HepG2 (cell line): ENCODE results near the gene TMEM121. TPM values are rescaled to one million over a fixed set of nuclear protein-coding genes. Genes with fewer than 3 reads are reported as not detected.

Experiments used
- HDAC1 ChIP-seq: sonication (generic); formaldehyde crosslinking; IDR thresholded peaks from 2 replicates; pipeline ENCODE4 v1.5.1; 2020; ENCODE audit warnings: mild to moderate bottlenecking, missing genetic modification reagents
- HDAC2 ChIP-seq: sonication (generic); formaldehyde crosslinking; IDR thresholded peaks from 2 replicates; pipeline ENCODE4 v1.4.0; 2020; ENCODE audit warnings: missing genetic modification reagents
- HMGXB4 ChIP-seq, 2 experiments: sonication (generic) in 1 of 2; formaldehyde crosslinking in 1 of 2; IDR thresholded peaks; 2 replicates each; pipeline versions ENCODE4 v1.4.0 to v1.6.1; 2018 to 2020; ENCODE audit warnings: missing genetic modification reagents in 2 of 2, borderline replicate concordance in 1 of 2, low read depth in 1 of 2, mild to moderate bottlenecking in 1 of 2, missing biosample characterization in 1 of 2
- HNF4G ChIP-seq, 2 experiments: sonication (generic) in 1 of 2; formaldehyde crosslinking in 1 of 2; IDR thresholded peaks; 2 replicates each; pipeline versions ENCODE4 v1.4.0 to v1.6.1; 2011 to 2020; ENCODE audit warnings: borderline replicate concordance in 2 of 2, low read depth in 2 of 2, mild to moderate bottlenecking in 2 of 2, low read length in 1 of 2, missing genetic modification reagents in 1 of 2, moderate library complexity in 1 of 2
- NONO ChIP-seq, 2 experiments: fragments of 450-650 bp in 1 of 2; sonication (generic) in 1 of 2; formaldehyde crosslinking in 1 of 2; IDR thresholded peaks in 1 of 2; conservative IDR thresholded peaks in 1 of 2; 2 replicates each; pipeline versions ENCODE4 v1.6.1 to v1.8.0; 2017 to 2022; ENCODE audit warnings: mild to moderate bottlenecking in 1 of 2, missing genetic modification reagents in 1 of 2, moderate library complexity in 1 of 2
- PHF20 ChIP-seq: sonication (generic); formaldehyde crosslinking; IDR thresholded peaks from 2 replicates; pipeline ENCODE4 v1.5.0; 2020; ENCODE audit warnings: mild to moderate bottlenecking, missing genetic modification reagents
- RARG ChIP-seq: sonication (generic); formaldehyde crosslinking; IDR thresholded peaks from 2 replicates; pipeline ENCODE4 v1.4.0; 2020; ENCODE audit warnings: low read depth, mild to moderate bottlenecking, missing genetic modification reagents
- TFDP2 ChIP-seq: sonication (generic); formaldehyde crosslinking; IDR thresholded peaks from 2 replicates; pipeline ENCODE4 v1.4.0; 2020; ENCODE audit warnings: missing genetic modification reagents
- ZBTB34 ChIP-seq: sonication (generic); formaldehyde crosslinking; IDR thresholded peaks from 2 replicates; pipeline ENCODE4 v1.8.0; 2022; ENCODE audit warnings: mild to moderate bottlenecking, missing genetic modification reagents
- ZBTB4 ChIP-seq: sonication (generic); formaldehyde crosslinking; IDR thresholded peaks from 2 replicates; pipeline ENCODE4 v1.4.0; 2020; ENCODE audit warnings: missing genetic modification reagents, mild to moderate bottlenecking, borderline replicate concordance
- ZBTB42 ChIP-seq: sonication (generic); formaldehyde crosslinking; IDR thresholded peaks from 2 replicates; pipeline ENCODE4 v1.5.0; 2020; ENCODE audit warnings: mild to moderate bottlenecking, missing genetic modification reagents
- ZNF20 ChIP-seq: sonication (generic); formaldehyde crosslinking; IDR thresholded peaks from 2 replicates; pipeline ENCODE4 v1.4.0; 2020; ENCODE audit warnings: mild to moderate bottlenecking, moderate library complexity, missing genetic modification reagents
- ZNF350 ChIP-seq: sonication (generic); formaldehyde crosslinking; IDR thresholded peaks from 2 replicates; pipeline ENCODE4 v1.4.0; 2020; ENCODE audit warnings: mild to moderate bottlenecking, low read depth, missing genetic modification reagents, borderline replicate concordance
- ZNF550 ChIP-seq: sonication (generic); formaldehyde crosslinking; IDR thresholded peaks from 2 replicates; pipeline ENCODE4 v1.4.0; 2020; ENCODE audit warnings: mild to moderate bottlenecking, missing genetic modification reagents, borderline replicate concordance
- ZNF556 ChIP-seq: sonication (generic); formaldehyde crosslinking; IDR thresholded peaks from 2 replicates; pipeline ENCODE4 v1.4.0; 2020; ENCODE audit warnings: mild to moderate bottlenecking, missing genetic modification reagents, borderline replicate concordance
- ZNF788 ChIP-seq: sonication (generic); formaldehyde crosslinking; IDR thresholded peaks from 2 replicates; pipeline ENCODE4 v1.5.0; 2020; ENCODE audit warnings: mild to moderate bottlenecking, missing genetic modification reagents, borderline replicate concordance
- polyA plus RNA-seq, 8 experiments: library from polyadenylated mRNA; depleted of rRNA in 3 of 8; stranded (reverse) in 7 of 8; unstranded in 1 of 8; fragments of >200 nt; fragmentation: Illumina TruSeq in 4 of 8; extraction: Trizol in 4 of 8; gene quantifications; 2 replicates each; pipeline versions ENCODE4 v1.2.1 to v1.2.3, GENCODE V29; 2011 to 2016; ENCODE audit warnings: low read depth in 4 of 8, missing spikeins in 1 of 8, mixed read lengths in 1 of 8; ENCODE audit not compliant: insufficient read depth in 1 of 8
- total RNA-seq, 5 experiments: library from RNA; depleted of rRNA; stranded (reverse); fragments of >200 nt; fragmentation: Illumina TruSeq; extraction: Trizol; gene quantifications; 2 replicates each; pipeline ENCODE4 v1.2.3, GENCODE V29; 2016; ENCODE audit warnings: low read depth in 1 of 5

The TMEM121 gene
- total and polyA plus RNA-seq, 2 of the 13 experiments (the other 11 are each of a cell fraction or from before 2014, with no cell fraction given): 6.6 to 19.0 TPM

- TF ChIP-seq HMGXB4 (CRISPR knock-in tag; IDR thresholded peaks at IDR 0.05; ENCODE audit: borderline replicate concordance in 1 of 2, low read depth in 1 of 2) (peak; percentile 84 to 89), HNF4G (IDR thresholded peaks at IDR 0.05; ENCODE audit: borderline replicate concordance, low read depth, low read length) (0 out of 2 replicates have a peak, but pooled peaks have one; percentile 6), HNF4G (CRISPR knock-in tag; IDR thresholded peaks at IDR 0.05; ENCODE audit: borderline replicate concordance, low read depth) (no peak), ZNF350 (CRISPR knock-in tag) (peak; percentile 85; the same call in 1 of the 2 replicates), HDAC2 (peak; percentile 42; the same call in 1 of the 2 replicates), HDAC1 (CRISPR knock-in tag) (peak; percentile 61; the same call in 1 of the 2 replicates), ZNF788 (CRISPR knock-in tag) (peak; percentile 71; the same call in 1 of the 2 replicates), ZBTB34 (CRISPR knock-in tag) (peak; percentile 39; the same call in 1 of the 2 replicates), ZNF20 (CRISPR knock-in tag) (no peak), ZBTB42 (no peak), NONO (IDR thresholded peaks at IDR 0.05) (no peak), NONO (CRISPR knock-in tag; conservative IDR thresholded peaks at IDR 0.05) (peak; percentile 70; the same call in 1 of the 2 replicates), PHF20 (CRISPR knock-in tag) (0 out of 2 replicates have a peak, but pooled peaks have one; percentile 22), ZNF550 (CRISPR knock-in tag) (peak; percentile 54; the same call in 1 of the 2 replicates), TFDP2 (peak; percentile 52), ZNF556 (CRISPR knock-in tag) (no peak), ZBTB4 (peak; percentile 61; the same call in 1 of the 2 replicates), RARG (CRISPR knock-in tag) (no peak)
Measured at GRCh38 chr14:105480807-105481801, 45.3 kb upstream of the TMEM121 start (continued).
